GOT3 (cell line): Measurements from ENCODE around the gene NMNAT2.
"Not testable (repeated sequence)": the region's sequence is repeated elsewhere in the genome, so short reads cannot be mapped to it uniquely, and the experiment has no call there.

Experiments used
- DNase-seq: peaks from one replicate; lab custom pipeline; 2025; ENCODE audit warnings: mixed read lengths; lab: John Stamatoyannopoulos, UW

NMNAT2 gene

GRCh38 chr1:183263886-183264602, 154.1 kb downstream of the NMNAT2 start:
- DNase-seq, result no peak

GRCh38 chr1:183262628-183263200, 155.5 kb downstream of the NMNAT2 start:
- no peak for DNase-seq

GRCh38 chr1:183259924-183260323, 158.3 kb downstream of the NMNAT2 start:
- DNase-seq, result no peak

- DNase-seq, result no peak
These were observed 163.1 kb downstream of the NMNAT2 start for GRCh38 chr1:183255073-183255472.

GRCh38 chr1:183251959-183252450, 166.2 kb downstream of the NMNAT2 start:
- DNase-seq, result no peak

- no peak for DNase-seq
These were observed 166.8 kb downstream of the NMNAT2 start for GRCh38 chr1:183251101-183251958.

GRCh38 chr1:183249941-183250452, 168.2 kb downstream of the NMNAT2 start:
- DNase-seq, result no peak

- no peak for DNase-seq
These were observed 169.0 kb downstream of the NMNAT2 start for GRCh38 chr1:183248989-183249691.

GRCh38 chr1:183247931-183248330, 170.2 kb downstream of the NMNAT2 start:
- no peak for DNase-seq

GRCh38 chr1:183247484-183247883, 170.7 kb downstream of the NMNAT2 start:
- DNase-seq, result no peak

- no peak for DNase-seq
These were observed 171.1 kb downstream of the NMNAT2 start for GRCh38 chr1:183247066-183247465.

- DNase-seq, result no peak
These were observed 171.7 kb downstream of the NMNAT2 start for GRCh38 chr1:183246436-183246835.

- DNase-seq, result no peak
These were observed 172.8 kb downstream of the NMNAT2 start for GRCh38 chr1:183245357-183245756.

- DNase-seq, result peak; percentile 81
These were observed 173.7 kb downstream of the NMNAT2 start for GRCh38 chr1:183244466-183244865.

- DNase-seq, result no peak
These were observed 174.8 kb downstream of the NMNAT2 start for GRCh38 chr1:183243161-183244050.

GRCh38 chr1:183242556-183242955, 175.6 kb downstream of the NMNAT2 start:
- DNase-seq, result no peak

GRCh38 chr1:183241471-183241870, 176.7 kb downstream of the NMNAT2 start:
- DNase-seq, result no peak

- not testable (repeated sequence) for DNase-seq
These were observed 177.3 kb downstream of the NMNAT2 start for GRCh38 chr1:183240853-183241252.

GRCh38 chr1:183240526-183240825, 177.7 kb downstream of the NMNAT2 start:
- DNase-seq, result no peak

GRCh38 chr1:183239793-183240525, 178.2 kb downstream of the NMNAT2 start:
- no peak for DNase-seq
